H1 (cell line): ENCODE data around the gene UBTD1. TPM values are rescaled to one million over a fixed set of nuclear protein-coding genes. Genes with fewer than 3 reads are reported as not detected.

ENCODE experiments used
- CTCF ChIA-PET: fragments of 300-600 bp; sonication (Branson Sonifier 250); formaldehyde crosslinking; loops from one replicate; lab custom pipeline; 2021; ENCODE audit not compliant: partially characterized antibody; lab: Charles Lee
- POLR2A ChIA-PET: fragments of 300-600 bp; sonication (Branson Sonifier 250); formaldehyde crosslinking; loops from one replicate; lab custom pipeline; 2021; ENCODE audit warnings: inconsistent platforms; ENCODE audit not compliant: partially characterized antibody; lab: Charles Lee
- DNase-seq, 2 experiments: peaks; one replicate each; pipeline versions ENCODE4 v3.0.0 to v3.0.0-alpha.2; 2010 to 2022; ENCODE audit warnings: low spot score in 2 of 2, low read depth in 1 of 2, mixed read lengths in 1 of 2
- FAIRE-seq: peaks from 2 replicates; lab custom pipeline; 2011; peaks lifted over from hg19 to GRCh38; lab: Jason Lieb, UNC
- H2AFZ ChIP-seq: 2 replicates; pipeline ENCODE4 v1.8.1; 2012; ENCODE audit warnings: low read length, inconsistent platforms
- H2AK5ac ChIP-seq: 2 replicates; pipeline ENCODE4 v1.6.1; 2013; ENCODE audit warnings: low read depth, low read length
- H2BK120ac ChIP-seq: replicated peaks from 2 replicates; pipeline ENCODE3; 2013; ENCODE audit warnings: low read depth, low read length, inconsistent platforms
- H2BK12ac ChIP-seq: 2 replicates; pipeline ENCODE4 v1.6.1; 2013; ENCODE audit warnings: low read depth, low read length
- H2BK15ac ChIP-seq: 2 replicates; pipeline ENCODE4 v1.6.1; 2013; ENCODE audit warnings: low read length
- H2BK20ac ChIP-seq: 2 replicates; pipeline ENCODE4 v1.6.1; 2013; ENCODE audit warnings: low read length
- H2BK5ac ChIP-seq: 2 replicates; pipeline ENCODE4 v1.6.1; 2013; ENCODE audit warnings: low read depth, low read length
- H3K14ac ChIP-seq: 2 replicates; pipeline ENCODE4 v1.6.1; 2013; ENCODE audit warnings: inconsistent platforms; ENCODE audit not compliant: insufficient read length
- H3K18ac ChIP-seq: 2 replicates; pipeline ENCODE4 v1.6.1; 2013; ENCODE audit warnings: low read length; ENCODE audit errors: extremely low read depth
- H3K23ac ChIP-seq: 2 replicates; pipeline ENCODE4 v1.6.1; 2013; ENCODE audit warnings: inconsistent platforms; ENCODE audit not compliant: insufficient read length
- H3K23me2 ChIP-seq: 2 replicates; pipeline ENCODE4 v1.6.1; 2013; ENCODE audit warnings: low read depth, low read length
- H3K27ac ChIP-seq: 2 replicates; pipeline ENCODE4 v1.6.1; 2011; ENCODE audit warnings: low read depth, low read length, inconsistent platforms
- H3K27me3 ChIP-seq, 4 experiments: replicated peaks in 1 of 4; 1 replicate in 1 of 4; 2 replicates in 3 of 4; pipeline versions ENCODE4 v1.6.1 to v1.8.1; 2011 to 2013; ENCODE audit warnings: low read length in 3 of 4, mild to moderate bottlenecking in 3 of 4, inconsistent platforms in 2 of 4, mixed read lengths in 2 of 4, moderate library complexity in 1 of 4; ENCODE audit not compliant: control insufficient read depth in 3 of 4, insufficient read depth in 3 of 4; ENCODE audit errors: extremely low read depth in 1 of 4
- H3K36me3 ChIP-seq, 4 experiments: 2 replicates each; pipeline versions ENCODE4 v1.6.1 to v1.8.1; 2011 to 2013; ENCODE audit warnings: mild to moderate bottlenecking in 4 of 4, low read length in 3 of 4, moderate library complexity in 2 of 4, control low read depth in 1 of 4, inconsistent platforms in 1 of 4; ENCODE audit not compliant: insufficient read depth in 4 of 4, control insufficient read depth in 2 of 4
- H3K4ac ChIP-seq: replicated peaks from 2 replicates; pipeline ENCODE3; 2013; ENCODE audit warnings: low read length, low read depth, mixed read lengths, inconsistent platforms; ENCODE audit not compliant: insufficient read length
- H3K4me1 ChIP-seq, 4 experiments: replicated peaks in 1 of 4; 1 replicate in 1 of 4; 2 replicates in 3 of 4; pipeline versions ENCODE4 v1.6.1 to v1.8.1; 2011 to 2013; ENCODE audit warnings: low read length in 3 of 4, inconsistent platforms in 2 of 4, mixed read lengths in 1 of 4; ENCODE audit not compliant: insufficient read depth in 4 of 4, control insufficient read depth in 3 of 4
- H3K4me2 ChIP-seq, 2 experiments: 2 replicates each; pipeline versions ENCODE4 v1.6.1 to v1.8.1; 2011 to 2013; ENCODE audit warnings: low read depth in 2 of 2, low read length in 2 of 2, control low read depth in 1 of 2, inconsistent platforms in 1 of 2, mild to moderate bottlenecking in 1 of 2; ENCODE audit not compliant: insufficient read depth in 1 of 2
- H3K4me3 ChIP-seq, 4 experiments: fragments of 200-600, 300-600 bp in 1 of 4; sonication (generic), shearing (Covaris generic), sonication (Bioruptor Twin) in 1 of 4; 2 replicates each; pipeline versions ENCODE4 v1.5.1 to v1.8.1; 2011 to 2016; ENCODE audit warnings: low read length in 4 of 4, low read depth in 3 of 4, control low read depth in 2 of 4, inconsistent platforms in 2 of 4, mild to moderate bottlenecking in 2 of 4, mixed read lengths in 1 of 4, moderate library complexity in 1 of 4; ENCODE audit not compliant: insufficient read depth in 2 of 4; ENCODE audit errors: extremely low read depth in 1 of 4
- H3K56ac ChIP-seq: replicated peaks from 2 replicates; pipeline ENCODE3; 2013; ENCODE audit warnings: low read depth, mild to moderate bottlenecking, mixed read lengths, low read length, inconsistent platforms; ENCODE audit not compliant: insufficient read length
- H3K79me1 ChIP-seq: 2 replicates; pipeline ENCODE4 v1.6.1; 2013; ENCODE audit warnings: low read depth, low read length, control low read depth
- H3K79me2 ChIP-seq, 2 experiments: 2 replicates each; pipeline versions ENCODE4 v1.6.1 to v1.8.1; 2012 to 2013; ENCODE audit warnings: low read length in 2 of 2, mild to moderate bottlenecking in 2 of 2, inconsistent platforms in 1 of 2; ENCODE audit not compliant: insufficient read depth in 2 of 2, control insufficient read depth in 1 of 2
- H3K9ac ChIP-seq, 4 experiments: replicated peaks in 1 of 4; 1 replicate in 1 of 4; 2 replicates in 3 of 4; pipeline versions ENCODE4 v1.6.1 to v1.8.1; 2011 to 2013; ENCODE audit warnings: low read depth in 3 of 4, low read length in 3 of 4, control low read depth in 2 of 4, mild to moderate bottlenecking in 2 of 4, moderate library complexity in 2 of 4, inconsistent platforms in 1 of 4; ENCODE audit errors: extremely low read depth in 1 of 4
- H3K9me3 ChIP-seq, 2 experiments: 2 replicates each; pipeline versions ENCODE4 v1.6.1 to v1.8.1; 2012 to 2013; ENCODE audit warnings: mild to moderate bottlenecking in 2 of 2, moderate library complexity in 2 of 2, control low read depth in 1 of 2, inconsistent platforms in 1 of 2, low read depth in 1 of 2, low read length in 1 of 2, mixed read lengths in 1 of 2; ENCODE audit not compliant: insufficient read depth in 2 of 2
- H4K20me1 ChIP-seq, 2 experiments: replicated peaks in 1 of 2; 2 replicates each; pipeline versions ENCODE3 to v1.8.1; 2011 to 2013; ENCODE audit warnings: inconsistent platforms in 2 of 2, low read length in 2 of 2, mild to moderate bottlenecking in 1 of 2; ENCODE audit not compliant: insufficient read depth in 2 of 2, control insufficient read depth in 1 of 2
- H4K5ac ChIP-seq: 2 replicates; pipeline ENCODE4 v1.6.1; 2013; ENCODE audit warnings: low read length, low read depth, mixed read lengths, inconsistent platforms; ENCODE audit not compliant: insufficient read length
- H4K8ac ChIP-seq: 2 replicates; pipeline ENCODE4 v1.8.0; 2013; ENCODE audit warnings: mild to moderate bottlenecking, moderate library complexity, low read length, inconsistent platforms; ENCODE audit not compliant: insufficient read depth; ENCODE audit errors: extremely low read depth
- H4K91ac ChIP-seq: replicated peaks from 2 replicates; pipeline ENCODE3; 2013; ENCODE audit warnings: low read length, mixed read lengths, inconsistent platforms; ENCODE audit not compliant: insufficient read length
- BCL11A ChIP-seq, 2 experiments: IDR thresholded peaks; one replicate each; pipeline ENCODE4 v1.6.1; 2011; ENCODE audit warnings: low read depth in 2 of 2, low read length in 2 of 2, mild to moderate bottlenecking in 2 of 2
- CBX8 ChIP-seq: fragments of 300-800, 300-1000 bp; sonication (generic); IDR thresholded peaks from 2 replicates; pipeline ENCODE4 v1.7.1; 2016; ENCODE audit warnings: low read depth, low read length, borderline replicate concordance
- EGR1 ChIP-seq: IDR thresholded peaks from 2 replicates; pipeline ENCODE4 v1.6.1; 2011; ENCODE audit warnings: low read depth, low read length, borderline replicate concordance
- EZH2 ChIP-seq: fragments of 200-600 bp; sonication (generic); IDR thresholded peaks from 2 replicates; pipeline ENCODE4 v1.7.1; 2012; ENCODE audit warnings: low read depth, mild to moderate bottlenecking, moderate library complexity, low read length, inconsistent platforms; ENCODE audit not compliant: severe bottlenecking
- GABPA ChIP-seq: IDR thresholded peaks from 2 replicates; pipeline ENCODE4 v1.6.1; 2011; ENCODE audit warnings: mild to moderate bottlenecking, low read length, moderate library complexity, borderline replicate concordance; ENCODE audit not compliant: insufficient read depth
- GTF2F1 ChIP-seq: IDR thresholded peaks from 2 replicates; pipeline ENCODE4 v1.6.1; 2012; ENCODE audit warnings: low read depth, low read length, improper control_type of control experiment, borderline replicate concordance
- KDM4A ChIP-seq: IDR thresholded peaks from one replicate; pipeline ENCODE4 v1.7.1; 2012; ENCODE audit warnings: low read depth, mild to moderate bottlenecking, moderate library complexity, low read length, inconsistent platforms; ENCODE audit not compliant: severe bottlenecking
- MAFK ChIP-seq: IDR thresholded peaks from 2 replicates; pipeline ENCODE4 v1.6.1; 2012; ENCODE audit warnings: low read depth, mild to moderate bottlenecking, improper control_type of control experiment, low read length
- RNF2 ChIP-seq: fragments of 200-900, 300-1000 bp; sonication (generic); IDR thresholded peaks from 2 replicates; pipeline ENCODE4 v1.7.1; 2016; ENCODE audit warnings: borderline replicate concordance, low read depth, mild to moderate bottlenecking, antibody characterized with exemption, low read length; ENCODE audit not compliant: poor library complexity, severe bottlenecking; ENCODE audit errors: missing control alignments
- SP4 ChIP-seq: IDR thresholded peaks from 2 replicates; pipeline ENCODE4 v1.6.1; 2012; ENCODE audit warnings: low read length, inconsistent platforms
- WGBS, 2 experiments: shearing (Covaris generic) in 1 of 2; methylation state at CpG; one replicate each; pipeline versions ENCODE4 v1.1.6 to v1.1.7; 2013 to 2015; ENCODE audit warnings: low lambda C conversion rate in 2 of 2, mixed read lengths in 2 of 2, inconsistent platforms in 1 of 2, low coverage in 1 of 2, missing lambda C conversion rate in 1 of 2; ENCODE audit not compliant: insufficient replicate concordance in 2 of 2, insufficient coverage in 1 of 2, insufficient read length in 1 of 2; ENCODE audit errors: extremely low coverage in 1 of 2, missing lambda C conversion rate in 1 of 2; 5-methylcytosine and 5-hydroxymethylcytosine counted together
- polyA plus RNA-seq, 7 experiments: library from polyadenylated mRNA; depleted of rRNA in 3 of 7; stranded (reverse) in 5 of 7; unstranded in 2 of 7; fragments of >200 nt in 5 of 7; fragments of 200-250 nt in 2 of 7; gene quantifications; 1 replicate in 5 of 7; 2 replicates in 1 of 7; 4 replicates in 1 of 7; pipeline versions ENCODE4 v1.2.1 to v1.2.3, GENCODE V29; 2011 to 2013; ENCODE audit warnings: missing spikeins in 2 of 7, mixed read lengths in 2 of 7
- total RNA-seq: library from RNA; stranded (reverse); fragmentation: NEBNext Ultra II Directional; extraction: Animal tissue kit (Norgen Biotek cat#: 25700); gene quantifications from 2 replicates; pipeline ENCODE4 v1.2.1, GENCODE V29; 2021
- TF ChIP-seq, protein P1 (sequence below): IDR thresholded peaks from 2 replicates; pipeline ENCODE4 v1.6.1; 2012; ENCODE audit warnings: low read length, inconsistent platforms

The UBTD1 gene
- total and polyA plus RNA-seq, 2 of the 8 experiments (the other 6 are each of a cell fraction or from before 2014, with no cell fraction given): 22.3 to 36.2 TPM

DNA sequence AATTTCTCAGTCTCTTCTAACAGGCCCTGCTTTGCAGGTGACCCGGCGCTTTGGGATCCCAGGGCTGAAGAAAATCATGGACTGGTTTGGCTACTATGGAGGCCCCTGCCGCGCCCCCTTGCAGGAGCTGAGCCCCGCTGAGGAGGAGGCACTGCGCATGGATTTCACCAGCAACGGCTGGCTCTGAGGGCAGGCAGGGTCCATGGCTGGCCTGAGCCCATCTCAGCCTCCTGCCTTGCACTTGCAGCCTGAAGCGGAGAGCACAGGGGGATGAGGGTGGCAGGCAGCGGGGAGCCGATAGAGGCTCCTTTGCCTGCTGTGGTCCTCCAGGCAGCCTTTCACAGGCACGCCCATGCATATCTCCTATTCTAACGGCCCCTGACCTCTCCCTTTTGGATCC, 112.7 kb downstream of the UBTD1 start:
- Histone ChIP-seq H4K20me1 (peaks cover 0 to 2% of the 10 kb centered on the region in 2 experiments), H2AFZ (no peak overlapping the region), H3K4ac (no peak overlapping the region), H4K8ac (no peak overlapping the region; the same call in 1 of the 2 replicates), H3K56ac (no peak overlapping the region), H3K9me3 (no peaks in the 10 kb centered on the region), H3K23ac (no peak overlapping the region), H2BK5ac (0 out of 2 replicates have a peak overlapping the region, but pooled peaks have one; percentile 21), H3K23me2 (no peaks in the 10 kb centered on the region), H3K79me2 (no peaks in the 10 kb centered on the region), H3K4me1 (peaks cover 0 to 5% (median 3%) of the 10 kb centered on the region in 4 experiments; a peak in 5 of 7 replicates), H2BK120ac (no peak overlapping the region), H3K4me3 (no peak overlapping the region), H3K27me3 (no peaks in the 10 kb centered on the region), H3K4me2 (no peak overlapping the region), H4K5ac (no peak overlapping the region), H3K36me3 (peaks cover 0 to 3% (median 2%) of the 10 kb centered on the region in 4 experiments; a peak in 1 of 8 replicates), H4K91ac (no peak overlapping the region), H2BK15ac (no peak overlapping the region), H2BK12ac (no peak overlapping the region), H3K27ac (no peak overlapping the region), H3K79me1 (no peaks in the 10 kb centered on the region), H3K9ac (no peak overlapping the region), H2AK5ac (no peak overlapping the region), H2BK20ac (no peak overlapping the region), H3K18ac (no peak overlapping the region), H3K14ac (no peak overlapping the region)
- DNase-seq: no peak
- WGBS, 2 experiments: 85% methylated on average over 12 of the region's 12 CpGs; no CpG with 5 or more reads in 1 of the 2 experiments
- ChIA-PET CTCF (interaction anchor here (0.8 to 12.2 kb wide), 25 partner anchors 11 to 205 kb away, joined by 3 to 152 read pairs (median 6); partner anchors contain the start of genes ANKRD2 and HOGA1), POLR2A (interaction anchor here (1.3 kb wide), 1 partner anchor 10 kb away, joined by 4 read pairs; no protein-coding TSS in a partner anchor)
- FAIRE-seq: no peak
- TF ChIP-seq KDM4A (no peak), GTF2F1 (no peak), EZH2 (no peak), BCL11A (IDR thresholded peaks at IDR 0.05; ENCODE audit: low read depth in 2 of 2, low read length in 2 of 2) (no peak), SP4 (no peak), MAFK (no peak), EGR1 (no peak), CBX8 (no peak), RNF2 (no peak), GABPA (no peak)
- TF ChIP-seq, protein P1, sequence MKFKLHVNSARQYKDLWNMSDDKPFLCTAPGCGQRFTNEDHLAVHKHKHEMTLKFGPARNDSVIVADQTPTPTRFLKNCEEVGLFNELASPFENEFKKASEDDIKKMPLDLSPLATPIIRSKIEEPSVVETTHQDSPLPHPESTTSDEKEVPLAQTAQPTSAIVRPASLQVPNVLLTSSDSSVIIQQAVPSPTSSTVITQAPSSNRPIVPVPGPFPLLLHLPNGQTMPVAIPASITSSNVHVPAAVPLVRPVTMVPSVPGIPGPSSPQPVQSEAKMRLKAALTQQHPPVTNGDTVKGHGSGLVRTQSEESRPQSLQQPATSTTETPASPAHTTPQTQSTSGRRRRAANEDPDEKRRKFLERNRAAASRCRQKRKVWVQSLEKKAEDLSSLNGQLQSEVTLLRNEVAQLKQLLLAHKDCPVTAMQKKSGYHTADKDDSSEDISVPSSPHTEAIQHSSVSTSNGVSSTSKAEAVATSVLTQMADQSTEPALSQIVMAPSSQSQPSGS: no peak
